Liver (tissue), 9 donors: ENCODE measurements around the gene DCXR. TPM values are rescaled to one million over a fixed set of nuclear protein-coding genes. Genes with fewer than 3 reads are reported as not detected.

ENCODE experiments used
- DNase-seq: peaks from one replicate; pipeline ENCODE4 v3.0.0-alpha.2; 2017; ENCODE audit warnings: low spot score
- H3K27ac ChIP-seq, 2 donors: one replicate each; pipeline ENCODE4 v1.7.0; 2013; ENCODE audit warnings: inconsistent platforms in 2 of 2, low read length in 2 of 2, control low read depth in 1 of 2, low read depth in 1 of 2, mild to moderate bottlenecking in 1 of 2
- H3K27me3 ChIP-seq, 4 donors: one replicate each; pipeline versions ENCODE4 v1.6.1 to v1.7.0; 2013; ENCODE audit warnings: low read length in 3 of 4, inconsistent platforms in 1 of 4, mild to moderate bottlenecking in 1 of 4, moderate library complexity in 1 of 4; ENCODE audit not compliant: control insufficient read depth in 4 of 4, insufficient read depth in 4 of 4
- H3K36me3 ChIP-seq, 4 donors: one replicate each; pipeline versions ENCODE4 v1.6.1 to v1.7.0; 2013; ENCODE audit warnings: low read length in 3 of 4, mild to moderate bottlenecking in 3 of 4, low read depth in 1 of 4, moderate library complexity in 1 of 4; ENCODE audit not compliant: control insufficient read depth in 4 of 4, insufficient read depth in 3 of 4
- H3K4me1 ChIP-seq, 4 donors: one replicate each; pipeline versions ENCODE4 v1.6.1 to v1.7.0; 2013; ENCODE audit warnings: low read length in 3 of 4, mild to moderate bottlenecking in 3 of 4, moderate library complexity in 1 of 4; ENCODE audit not compliant: control insufficient read depth in 4 of 4, insufficient read depth in 4 of 4
- H3K4me3 ChIP-seq, 3 donors: one replicate each; pipeline versions ENCODE4 v1.6.1 to v1.7.0; 2013; ENCODE audit warnings: low read length in 3 of 3, control low read depth in 1 of 3, low read depth in 1 of 3, mild to moderate bottlenecking in 1 of 3
- H3K9ac ChIP-seq, 2 donors: one replicate each; pipeline ENCODE4 v1.7.0; 2013; ENCODE audit warnings: low read length in 2 of 2, mild to moderate bottlenecking in 2 of 2, moderate library complexity in 2 of 2, control low read depth in 1 of 2, low read depth in 1 of 2
- H3K9me3 ChIP-seq, 4 donors: one replicate each; pipeline versions ENCODE4 v1.6.1 to v1.7.0; 2013; ENCODE audit warnings: low read length in 3 of 4; ENCODE audit not compliant: control insufficient read depth in 4 of 4
- ATF3 ChIP-seq: IDR thresholded peaks from 2 replicates; pipeline ENCODE4 v1.6.1; 2016; ENCODE audit warnings: antibody characterized with exemption
- CTCF ChIP-seq: fragments of 150-350 bp; IDR thresholded peaks from 2 replicates; pipeline ENCODE4 v1.5.1; 2017; ENCODE audit warnings: improper control_type of control experiment, low read depth, low read length; ENCODE audit not compliant: missing input control
- EGR1 ChIP-seq, 2 donors: IDR thresholded peaks; 2 replicates each; pipeline ENCODE4 v1.6.1; 2016 to 2018; ENCODE audit warnings: antibody characterized with exemption in 2 of 2, low read depth in 2 of 2
- FOXA1 ChIP-seq: IDR thresholded peaks from 2 replicates; pipeline ENCODE4 v1.6.1; 2016; ENCODE audit warnings: antibody characterized with exemption
- FOXA2 ChIP-seq: IDR thresholded peaks from 2 replicates; pipeline ENCODE4 v1.6.1; 2016; ENCODE audit warnings: antibody characterized with exemption
- GABPA ChIP-seq, 2 donors: IDR thresholded peaks in 1 of 2; conservative IDR thresholded peaks in 1 of 2; 2 replicates each; pipeline ENCODE4 v1.6.1; 2016; ENCODE audit warnings: antibody characterized with exemption in 2 of 2, mild to moderate bottlenecking in 1 of 2, moderate library complexity in 1 of 2
- HNF4A ChIP-seq, 2 donors: conservative IDR thresholded peaks; 2 replicates each; pipeline ENCODE4 v1.6.1; 2016; ENCODE audit warnings: antibody characterized with exemption in 2 of 2, mild to moderate bottlenecking in 2 of 2
- HNF4G ChIP-seq: IDR thresholded peaks from 2 replicates; pipeline ENCODE4 v1.6.1; 2016; ENCODE audit warnings: antibody characterized with exemption
- JUND ChIP-seq, 2 donors: IDR thresholded peaks; 2 replicates each; pipeline ENCODE4 v1.6.1; 2016; ENCODE audit warnings: antibody characterized with exemption in 2 of 2
- MAX ChIP-seq: IDR thresholded peaks from 2 replicates; pipeline ENCODE4 v1.6.1; 2016; ENCODE audit warnings: antibody characterized with exemption
- NR2F2 ChIP-seq: IDR thresholded peaks from 2 replicates; pipeline ENCODE4 v1.6.1; 2016; ENCODE audit warnings: antibody characterized with exemption
- RAD21 ChIP-seq, 2 donors: IDR thresholded peaks; 2 replicates each; pipeline ENCODE4 v1.6.1; 2016; ENCODE audit warnings: antibody characterized with exemption in 2 of 2, mild to moderate bottlenecking in 2 of 2
- REST ChIP-seq: IDR thresholded peaks from 2 replicates; pipeline ENCODE4 v1.6.1; 2016; ENCODE audit warnings: antibody characterized with exemption, mild to moderate bottlenecking
- RXRA ChIP-seq, 2 donors: IDR thresholded peaks; 2 replicates each; pipeline ENCODE4 v1.6.1; 2017 to 2018; ENCODE audit warnings: antibody characterized with exemption in 2 of 2, mild to moderate bottlenecking in 1 of 2
- SP1 ChIP-seq: IDR thresholded peaks from 2 replicates; pipeline ENCODE4 v1.6.1; 2018; ENCODE audit warnings: antibody characterized with exemption, mild to moderate bottlenecking
- TAF1 ChIP-seq: conservative IDR thresholded peaks from 2 replicates; pipeline ENCODE4 v1.6.1; 2016; ENCODE audit warnings: antibody characterized with exemption, mild to moderate bottlenecking
- YY1 ChIP-seq: IDR thresholded peaks from 2 replicates; pipeline ENCODE4 v1.6.1; 2016; ENCODE audit warnings: antibody characterized with exemption, mild to moderate bottlenecking
- ZBTB33 ChIP-seq: IDR thresholded peaks from 2 replicates; pipeline ENCODE4 v1.6.1; 2016; ENCODE audit warnings: antibody characterized with exemption
- WGBS: extraction: QIAGEN DNeasy Blood & Tissue Kit; methylation state at CpG from one replicate; pipeline ENCODE4 v1.1.7; 2013; 5-methylcytosine and 5-hydroxymethylcytosine counted together
- polyA plus RNA-seq, 2 donors: library from polyadenylated mRNA; stranded (reverse) in 1 of 2; unstranded in 1 of 2; fragments of 200-250 nt in 1 of 2; fragments of >200 nt in 1 of 2; fragmentation: Nextera tagmentation in 1 of 2; extraction: Ambion mirVana in 1 of 2; gene quantifications; one replicate each; pipeline versions ENCODE4 v1.2.1 to v1.2.3, GENCODE V29; 2013 to 2015
- total RNA-seq, 2 donors: library from RNA; depleted of rRNA; stranded (reverse); fragments of >200 nt; gene quantifications; one replicate each; pipeline ENCODE4 v1.2.3, GENCODE V29; 2014
- donor health status: healthy.
- donor health status: healthy.
- donor health status: healthy.
- donor health status: healthy.
- donor health status: healthy.

Gene DCXR
- total and polyA plus RNA-seq, 4 donors: 58.6 to 1,190 (median 585) TPM

- no peaks in the 10 kb centered on the region for H3K27me3 ChIP-seq
- H3K9me3 ChIP-seq: no peaks in the 10 kb centered on the region
- peaks cover 18 to 68% (median 44%) of the 10 kb centered on the region in 4 donors for H3K4me1 ChIP-seq
- H3K4me3 ChIP-seq: peak overlapping the region; percentile 45 to 75 (median 54)
- H3K36me3 ChIP-seq: no peaks in the 10 kb centered on the region
- peak; percentile 46 for DNase-seq
- H3K9ac ChIP-seq: peak overlapping the region in 1 of 2 donors; percentile 8
- TF ChIP-seq GABPA (IDR thresholded peaks at IDR 0.05 in 1 of 2, conservative IDR thresholded peaks at IDR 0.05 in 1 of 2) (no peak), FOXA1 (no peak), REST (no peak), FOXA2 (no peak)
- no peak overlapping the region for H3K27ac ChIP-seq
- 7% methylated on average over 55 of the region's 55 CpGs for WGBS
Measured at GRCh38 chr17:82023447-82024241, 13.9 kb downstream of the DCXR start.

- peak; percentile 100 for DNase-seq
- Histone ChIP-seq H3K9me3 (no peaks in the 10 kb centered on the region), H3K27me3 (no peaks in the 10 kb centered on the region), H3K4me3 (peak within 1 kb of the TSS; percentile 64 to 80 (median 67)), H3K9ac (peak within 1 kb of the TSS; percentile 67 to 70), H3K4me1 (peaks cover 18 to 68% (median 44%) of the 10 kb centered on the region in 4 donors), H3K36me3 (no peaks in the 10 kb centered on the region), H3K27ac (peak within 1 kb of the TSS; percentile 60 to 61)
- WGBS: under 1% methylated on average over 42 of the region's 42 CpGs
- no peak for TF ChIP-seq REST
- peak; percentile 45 for TF ChIP-seq NR2F2
- no peak for TF ChIP-seq YY1
- TF ChIP-seq JUND (IDR thresholded peaks at IDR 0.05): no peak
- peak in 1 of 2 donors; percentile 49 for TF ChIP-seq GABPA (IDR thresholded peaks at IDR 0.05 in 1 of 2, conservative IDR thresholded peaks at IDR 0.05 in 1 of 2)
- no peak for TF ChIP-seq HNF4G
- no peak for TF ChIP-seq CTCF
- TF ChIP-seq RXRA (IDR thresholded peaks at IDR 0.05): peak; percentile 38 to 78
- no peak for TF ChIP-seq RAD21 (IDR thresholded peaks at IDR 0.05)
- no peak for TF ChIP-seq FOXA2
- peak in 1 of 2 donors; percentile 9 for TF ChIP-seq HNF4A (conservative IDR thresholded peaks at IDR 0.05)
- peak in 1 of 2 donors; percentile 26 for TF ChIP-seq EGR1 (IDR thresholded peaks at IDR 0.05; ENCODE audit: low read depth in 2 of 2)
- TF ChIP-seq FOXA1: peak; percentile 32
- no peak for TF ChIP-seq ZBTB33
- no peak for TF ChIP-seq TAF1
- no peak for TF ChIP-seq MAX
- no peak for TF ChIP-seq ATF3
- peak; percentile 97 for TF ChIP-seq SP1
Measured at GRCh38 chr17:82022981-82023446, 14.5 kb downstream of the DCXR start, which contains the start of gene LRRC45. TSS of gene LRRC45 (plus strand) at chr17:82023305. CDS start at chr17:82023644, 339 bp downstream.
